Left lobe of liver (tissue), 2 donors: Measurements from ENCODE around the gene SPRR2B. TPM values are rescaled to one million over a fixed set of nuclear protein-coding genes. Genes with fewer than 3 reads are reported as not detected.
"Not testable (repeated sequence)": the region's sequence is repeated elsewhere in the genome, so short reads cannot be mapped to it uniquely, and the experiment has no call there.

Experiments
- ATAC-seq: fragments of 200-7000 bp; cut with Tn5 transposase; one replicate; pipeline ENCODE4 v1.9.1; 2020; ENCODE audit warnings: mild to moderate bottlenecking, moderate library complexity
- DNase-seq: peaks from one replicate; pipeline ENCODE4 v3.0.0-alpha.2; 2020; ENCODE audit warnings: low spot score
- total RNA-seq: library from RNA; stranded (reverse); gene quantifications from one replicate; pipeline ENCODE4 v1.2.1, GENCODE V29; 2021
- donor health status: DM: no; HTN: no; CAD: no; lungs with moderate emphysema.
- donor health status: DM: no; HTN: yes; CAD: no.

SPRR2B gene
- total RNA-seq = not detected

DNA sequence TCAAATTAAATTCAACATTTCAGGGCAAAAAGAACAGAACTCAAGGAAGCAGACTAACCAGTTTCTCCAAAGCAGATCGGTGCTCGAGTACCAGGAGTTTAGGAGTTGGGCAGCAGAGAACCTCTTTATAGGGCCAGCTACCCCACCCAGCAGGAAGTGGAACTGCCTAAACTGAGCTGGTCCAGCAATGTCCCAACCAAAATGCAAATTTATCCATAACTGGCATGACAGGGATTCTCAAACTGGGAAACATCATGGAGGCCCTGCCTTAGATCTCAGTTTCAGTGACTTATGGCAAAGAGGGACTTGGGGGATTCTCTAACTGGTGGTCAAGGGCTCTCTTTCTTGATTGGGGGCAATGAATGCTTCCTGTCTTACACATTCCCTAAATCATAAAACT is at the start of gene SPRR2B:
Gene SPRR2B (minus strand): TSS at position 101 of the 400 bp plus-strand sequence. CDS start 772 bp downstream, outside the sequence.
- ATAC-seq (no peak), DNase-seq (no peak)

DNA sequence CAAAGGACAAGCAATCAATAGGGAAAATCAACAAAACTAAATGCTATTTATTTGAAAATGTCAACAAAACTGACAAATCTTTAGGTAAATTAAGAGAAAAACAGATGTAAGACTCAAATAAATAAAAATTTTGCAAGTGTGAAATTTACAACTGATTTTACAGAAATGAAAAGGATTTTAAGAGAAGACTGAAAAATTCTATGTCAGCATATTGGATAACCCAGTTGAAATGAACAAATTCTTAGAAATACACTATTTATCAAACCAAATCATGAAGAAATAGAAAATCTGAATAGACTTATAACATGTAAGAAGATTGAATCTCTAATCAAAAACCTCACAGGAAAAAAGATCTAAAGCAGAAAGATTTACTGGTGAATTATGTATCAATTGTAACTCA is 49.5 kb upstream of the SPRR2B start:
- ATAC-seq = no peak
- no peak for DNase-seq

DNA sequence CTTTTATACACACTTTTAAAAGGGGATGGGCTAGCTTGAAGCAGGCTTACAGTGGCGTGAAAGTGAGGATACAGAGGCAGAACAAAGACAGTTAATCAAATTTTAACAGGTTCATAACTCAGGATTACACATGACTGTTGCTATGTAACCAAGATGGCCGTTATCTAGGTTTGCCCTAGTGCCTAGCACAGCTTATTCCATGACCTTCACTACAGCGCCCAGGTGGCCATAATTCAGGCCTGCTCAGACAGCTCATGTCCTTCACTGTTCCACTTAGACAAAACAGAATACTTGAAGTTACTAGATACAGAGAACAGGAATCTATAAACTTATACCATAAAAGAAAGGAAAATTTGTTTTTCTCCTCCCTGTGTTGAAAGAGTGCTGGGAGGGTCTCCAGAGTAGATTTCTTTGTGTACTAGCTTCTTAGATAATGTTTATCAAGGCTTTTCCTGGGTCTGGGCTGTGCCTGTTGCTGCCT is 48.1 kb upstream of the SPRR2B start:
- no peak for ATAC-seq
- DNase-seq = no peak

DNA sequence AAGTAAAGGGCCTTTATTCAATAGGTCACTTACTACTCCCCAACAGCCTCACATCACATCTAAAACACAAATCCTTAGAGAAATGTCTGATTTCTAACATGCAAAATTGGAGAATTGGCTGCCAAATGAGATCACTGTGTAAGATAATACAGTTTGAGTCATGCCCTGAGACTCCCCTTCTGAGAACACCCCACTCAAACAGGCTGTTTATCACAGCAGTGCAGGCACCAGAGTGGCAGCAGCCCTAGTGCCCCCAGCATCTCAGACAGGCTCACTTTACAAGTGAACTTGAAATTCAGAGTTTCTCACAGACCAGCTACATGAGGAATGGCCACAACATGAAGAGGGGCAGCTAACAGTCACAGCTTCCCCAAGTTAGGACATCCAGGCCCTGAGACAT is 43.9 kb upstream of the SPRR2B start:
- not testable (repeated sequence) for DNase-seq, ATAC-seq

DNA sequence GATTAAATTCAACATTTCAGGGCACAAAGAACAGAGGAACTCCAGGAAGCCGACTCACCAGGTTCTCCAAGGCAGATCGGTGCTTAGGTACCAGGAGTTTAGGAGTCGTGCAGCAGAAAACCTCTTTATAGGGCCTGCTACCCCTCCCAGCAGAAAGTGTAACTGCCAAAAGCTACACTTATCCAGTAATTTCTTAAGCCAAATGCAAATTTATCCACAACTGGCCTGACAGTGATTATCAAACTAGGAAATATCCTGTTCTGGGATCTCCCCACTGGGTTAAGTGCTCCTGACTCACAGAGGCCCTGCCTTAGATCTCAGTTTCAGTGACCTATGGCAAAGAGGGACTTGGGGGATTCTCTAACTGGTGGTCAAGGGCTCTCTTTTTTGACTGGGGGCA is 42.0 kb upstream of the SPRR2B start, which contains the start of gene SPRR2F:
Gene SPRR2F (minus strand): TSS at position 101 of the 400 bp plus-strand sequence. CDS start 783 bp downstream, outside the sequence.
- DNase-seq (no peak), ATAC-seq (no peak)

DNA sequence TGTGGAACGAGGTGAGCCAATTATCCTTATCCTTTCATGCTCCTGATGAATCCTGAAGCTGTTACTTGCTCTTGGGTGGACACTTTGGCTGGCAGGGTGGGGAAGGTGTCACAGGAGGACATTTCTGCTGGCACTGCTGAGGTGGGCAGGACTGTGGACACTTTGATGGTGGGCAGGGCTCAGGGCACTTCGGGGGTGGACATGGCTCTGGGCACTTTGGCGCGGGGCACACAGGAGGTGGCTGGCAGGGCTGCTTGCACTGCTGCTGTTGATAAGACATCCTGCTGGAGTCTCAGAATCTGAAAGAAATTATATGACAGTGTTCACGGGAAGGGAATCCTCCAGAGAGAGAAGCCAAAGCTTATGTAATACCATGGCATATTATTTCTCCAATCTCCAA is 41.0 kb upstream of the SPRR2B start:
- not testable (repeated sequence) for DNase-seq, ATAC-seq

DNA sequence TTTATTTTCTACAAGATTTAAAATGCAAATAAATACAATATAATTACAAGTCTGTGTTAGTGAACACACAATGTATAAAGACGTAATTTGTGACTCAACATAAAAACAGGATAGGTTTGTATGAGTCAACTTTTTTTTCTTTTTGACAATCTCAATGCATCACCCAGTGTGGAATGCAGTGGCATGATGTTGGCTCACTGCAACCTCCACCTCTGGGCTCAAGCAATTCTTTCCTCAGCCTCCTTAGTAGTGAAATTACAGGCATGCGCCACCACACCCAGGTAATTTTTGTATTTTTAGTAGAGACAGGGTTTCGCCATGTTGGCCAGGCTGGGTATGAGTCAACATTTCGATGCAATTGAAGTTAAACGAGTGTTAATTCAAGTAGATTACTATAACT is 28.8 kb upstream of the SPRR2B start:
- ATAC-seq (no peak), DNase-seq (no peak)

DNA sequence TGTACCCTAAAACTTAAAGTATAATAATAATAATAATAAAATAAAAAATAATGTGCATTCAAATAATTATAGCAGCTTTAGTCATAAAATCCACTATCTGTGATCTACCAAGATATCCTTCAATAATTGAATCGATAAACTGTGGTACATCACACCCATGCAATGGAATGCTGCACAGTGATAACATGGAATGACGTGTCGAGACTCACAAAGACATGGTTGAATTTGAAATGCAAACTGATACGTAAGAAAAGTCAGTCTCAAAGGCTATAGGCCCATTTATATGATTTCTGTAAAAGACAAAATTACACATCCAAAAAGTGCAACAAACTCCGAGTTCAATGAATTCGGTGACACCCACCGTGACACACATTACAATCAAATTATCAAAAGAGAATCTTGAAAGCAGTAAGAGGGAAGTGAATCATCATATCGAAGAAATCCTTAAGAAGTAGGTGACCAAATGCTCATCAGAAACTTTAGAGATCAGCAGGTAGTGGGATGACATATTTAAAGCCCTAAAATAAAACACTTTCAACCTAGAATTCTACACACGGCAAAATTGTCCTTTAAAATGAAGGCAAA is 28.1 kb upstream of the SPRR2B start:
- DNase-seq (no peak), ATAC-seq (no peak)

DNA sequence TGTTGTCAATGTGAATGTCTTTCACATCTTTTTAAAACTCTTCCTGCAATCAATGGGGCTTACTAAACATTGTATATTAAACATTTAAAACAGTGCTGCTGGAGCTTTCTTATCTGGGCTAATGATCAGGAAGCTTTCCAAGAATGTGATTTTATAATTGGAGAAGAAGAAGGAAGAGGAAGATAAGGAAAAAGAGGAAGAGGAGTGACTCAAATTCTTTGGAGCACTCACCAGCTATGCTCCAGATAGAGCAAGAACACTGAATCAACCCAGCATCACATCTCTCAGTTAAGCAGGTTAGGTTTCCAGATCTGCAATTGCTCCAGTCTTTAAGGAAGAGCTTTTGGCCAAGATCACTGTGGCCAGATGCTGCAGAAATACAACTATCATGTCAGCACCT is 24.4 kb upstream of the SPRR2B start:
- no peak for ATAC-seq
- no peak for DNase-seq

DNA sequence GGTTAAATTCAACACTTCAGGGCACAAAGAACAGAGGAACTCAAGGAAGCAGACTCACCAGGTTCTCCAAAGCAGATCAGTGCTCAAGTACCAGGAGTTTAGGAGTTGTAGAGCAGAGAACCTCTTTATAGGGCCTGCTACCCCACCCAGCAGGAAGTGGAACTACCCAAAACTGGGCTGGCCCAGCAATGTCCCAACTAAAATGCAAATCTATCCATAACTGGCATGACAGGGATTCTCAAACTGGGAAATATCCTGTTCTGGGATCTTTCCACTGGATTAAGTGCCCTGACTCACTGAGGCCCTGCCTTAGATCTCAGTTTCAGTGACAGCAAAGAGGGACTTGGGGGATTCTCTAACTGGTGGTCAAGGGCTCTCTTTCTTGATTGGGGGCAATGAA is 23.0 kb upstream of the SPRR2B start, which contains the start of gene SPRR2E:
Gene SPRR2E (minus strand): TSS at position 101 of the 400 bp plus-strand sequence. CDS start 775 bp downstream, outside the sequence.
- DNase-seq = no peak

DNA sequence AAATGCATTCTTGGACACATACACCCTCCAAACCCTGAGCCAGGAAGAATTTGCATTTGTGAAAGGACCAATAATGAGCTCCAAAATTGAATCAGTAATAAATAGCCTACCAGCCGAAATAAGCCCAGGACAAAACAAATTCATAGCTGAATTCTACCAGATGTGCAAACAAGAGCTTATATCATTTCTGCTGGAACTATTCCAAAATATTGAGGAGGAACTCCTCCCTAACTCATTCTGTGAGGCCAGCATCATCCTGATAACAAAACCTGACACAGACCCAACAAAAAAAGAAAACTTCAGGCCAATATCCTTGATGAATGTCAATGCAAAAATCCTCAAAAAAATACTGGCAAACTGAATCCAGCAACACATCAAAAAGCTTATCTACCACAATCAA is 16.2 kb upstream of the SPRR2B start:
- no peak for DNase-seq
- no peak for ATAC-seq

More for the DNA sequence above, 23.0 kb upstream of the SPRR2B start, which contains the start of gene SPRR2E:
- ATAC-seq = no peak

DNA sequence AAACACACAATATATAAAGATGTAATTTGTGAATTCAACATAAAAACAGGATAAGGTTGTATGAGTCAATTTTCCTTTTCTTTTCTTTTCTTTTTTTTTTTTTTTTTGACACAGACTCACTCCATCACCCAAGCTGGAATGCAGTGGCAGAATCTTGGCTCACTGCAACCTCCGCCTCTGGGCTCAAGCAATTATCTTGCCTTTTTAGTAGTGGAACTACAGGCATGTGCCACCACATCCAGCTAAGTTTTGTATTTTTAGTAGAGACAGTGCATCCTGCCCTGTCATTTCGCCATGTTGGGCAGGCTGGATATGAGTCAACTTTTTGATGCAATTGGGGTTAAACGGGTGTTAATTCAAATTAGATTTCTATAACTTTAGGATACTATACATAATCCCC is 10.3 kb upstream of the SPRR2B start:
- DNase-seq (no peak), ATAC-seq (no peak)

DNA sequence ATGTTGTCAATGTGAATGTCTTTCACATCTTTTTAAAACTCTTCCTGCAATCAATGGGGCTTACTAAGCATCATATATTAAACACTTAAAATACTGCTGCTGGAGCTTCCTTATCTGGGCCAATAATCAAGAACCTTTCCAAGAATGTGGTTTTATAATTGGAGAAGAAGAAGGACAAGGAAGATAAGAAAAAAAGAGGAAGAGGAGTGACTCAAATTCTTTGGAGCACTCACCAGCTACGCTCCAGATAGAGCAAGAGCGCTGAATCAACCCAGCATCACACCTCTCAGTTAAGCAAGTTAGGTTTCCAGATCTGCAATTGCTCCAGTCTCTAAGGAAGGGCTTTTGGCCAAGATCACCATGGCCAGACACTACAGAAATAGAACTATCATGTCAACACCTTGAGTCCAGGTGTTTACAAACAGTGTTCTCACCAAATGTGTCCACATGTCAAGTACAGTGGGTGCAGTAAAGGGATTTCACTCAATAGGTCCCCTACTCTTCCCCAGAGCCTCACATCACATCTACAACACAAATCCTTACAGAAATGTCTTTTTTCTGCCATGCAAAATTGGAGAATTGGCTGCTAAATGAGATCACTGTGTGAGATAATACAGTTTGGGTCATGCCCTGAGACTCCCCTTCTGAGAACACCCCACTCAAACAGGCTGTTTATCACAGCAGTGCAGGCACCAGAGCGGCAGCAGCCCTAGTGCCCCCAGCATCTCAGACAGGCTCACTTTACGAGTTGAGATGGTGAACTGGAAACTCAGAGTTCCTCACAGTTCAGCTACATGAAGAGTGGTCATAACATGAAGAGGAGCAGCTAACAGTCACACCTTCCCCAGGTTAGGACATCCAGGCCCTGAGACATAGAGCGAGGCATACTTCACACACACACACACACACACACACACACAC is 1.7 kb upstream of the SPRR2B start:
- no peak for ATAC-seq

DNA sequence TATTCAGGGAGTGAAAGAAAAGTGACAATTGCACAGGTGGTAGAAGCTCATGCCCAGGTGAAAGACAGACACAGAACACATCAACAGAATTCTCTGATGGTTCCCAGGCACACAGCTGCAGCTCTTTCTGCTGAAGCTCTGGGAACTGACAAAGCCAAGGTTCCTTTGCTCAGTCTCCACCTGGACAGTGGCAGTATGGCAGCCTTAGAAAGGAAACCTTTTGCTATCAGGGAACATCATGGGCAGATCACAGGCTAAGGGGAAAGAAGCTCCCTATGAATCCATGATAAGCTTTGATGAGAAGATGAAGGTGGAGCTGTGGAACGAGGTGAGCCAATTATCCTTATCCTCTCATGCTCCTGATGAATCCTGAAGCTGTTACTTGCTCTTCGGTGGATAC is 1.2 kb downstream of the SPRR2B start:
- DNase-seq (no peak), ATAC-seq (no peak)

More for the DNA sequence above, 1.7 kb upstream of the SPRR2B start:
- no peak for DNase-seq

DNA sequence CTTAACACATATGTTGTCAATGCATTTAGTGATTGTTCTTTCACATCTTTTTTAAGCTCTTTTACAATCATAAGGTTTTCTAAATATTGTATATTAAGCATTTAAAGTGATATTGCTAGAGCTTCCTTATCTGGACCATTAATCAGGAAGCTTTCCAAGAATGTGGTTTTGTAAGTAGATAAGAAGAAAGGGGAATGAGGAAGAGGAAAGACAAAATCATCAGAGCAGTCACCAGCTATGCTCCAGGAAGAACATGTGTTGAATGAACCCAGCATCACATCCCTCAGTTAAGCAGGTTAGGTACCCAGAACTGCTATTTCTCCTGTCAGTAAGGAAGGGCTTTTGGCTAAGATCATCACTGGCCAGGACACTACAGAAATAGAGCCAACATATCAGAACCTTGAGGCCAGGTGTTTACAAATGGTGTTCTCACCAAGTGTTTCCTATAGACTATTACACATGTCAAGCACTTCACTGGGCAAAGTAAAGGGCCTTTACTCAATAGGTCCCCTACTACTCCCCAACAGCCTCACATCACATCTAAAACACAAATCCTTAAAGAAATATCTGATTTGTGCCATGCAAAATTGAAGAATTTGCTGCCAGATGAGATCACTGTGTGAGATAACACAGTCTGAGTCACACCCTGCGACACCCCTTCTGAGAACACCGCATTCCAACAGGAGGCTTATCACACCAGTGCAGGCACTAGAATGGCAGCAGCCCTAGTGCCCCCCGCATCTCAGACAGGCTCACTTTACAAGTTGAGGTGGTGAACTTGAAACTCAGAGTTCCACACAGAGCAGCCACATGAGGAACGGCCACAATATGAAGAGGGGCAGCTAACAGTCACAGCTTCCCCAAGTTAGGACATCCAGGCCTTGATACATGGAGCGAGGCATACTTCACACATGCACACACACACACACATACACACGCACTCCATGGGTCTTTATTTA is 12.3 kb downstream of the SPRR2B start:
- DNase-seq (no peak), ATAC-seq (no peak)

DNA sequence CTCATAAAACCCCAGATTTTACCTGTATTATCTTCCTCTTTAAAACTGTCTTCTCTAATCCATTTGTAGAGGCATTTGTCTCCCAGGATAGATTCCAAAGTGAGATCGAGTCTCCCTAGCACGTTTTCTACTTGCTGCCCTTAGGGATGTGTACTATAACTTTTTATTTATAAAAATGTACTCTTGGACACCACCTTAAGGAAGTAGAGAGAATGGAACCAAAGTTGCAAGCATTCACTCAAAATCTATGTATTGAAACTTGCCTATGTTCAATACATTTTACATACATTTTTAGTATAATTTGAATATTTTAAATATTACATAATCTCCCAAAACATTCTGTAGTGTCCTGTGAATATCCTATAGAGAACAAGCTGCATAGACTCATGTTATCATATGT is 13.3 kb downstream of the SPRR2B start:
- no peak for DNase-seq
- ATAC-seq = no peak

DNA sequence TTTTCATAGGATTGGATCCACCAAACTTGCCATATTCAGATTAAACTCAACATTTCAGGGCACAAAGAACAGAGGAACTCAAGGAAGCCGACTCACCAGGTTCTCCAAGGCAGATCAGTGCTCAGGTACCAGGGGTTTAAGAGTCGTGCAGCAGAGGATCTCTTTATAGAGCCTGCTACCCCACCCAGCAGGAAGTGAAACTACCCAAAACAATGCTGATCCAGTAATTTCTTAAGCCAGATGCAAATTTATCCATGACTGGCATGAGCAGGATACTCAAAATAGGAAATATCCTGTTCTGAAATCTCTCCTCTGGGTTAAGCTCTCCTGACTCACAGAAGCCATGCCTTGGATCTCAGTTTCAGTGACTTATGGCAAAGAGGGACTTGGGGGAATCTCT is 14.0 kb downstream of the SPRR2B start, which contains the start of gene SPRR2A:
Gene SPRR2A (minus strand): TSS at position 138 of the 400 bp plus-strand sequence. CDS start 777 bp downstream, outside the sequence.
- no peak for DNase-seq
- no peak for ATAC-seq

DNA sequence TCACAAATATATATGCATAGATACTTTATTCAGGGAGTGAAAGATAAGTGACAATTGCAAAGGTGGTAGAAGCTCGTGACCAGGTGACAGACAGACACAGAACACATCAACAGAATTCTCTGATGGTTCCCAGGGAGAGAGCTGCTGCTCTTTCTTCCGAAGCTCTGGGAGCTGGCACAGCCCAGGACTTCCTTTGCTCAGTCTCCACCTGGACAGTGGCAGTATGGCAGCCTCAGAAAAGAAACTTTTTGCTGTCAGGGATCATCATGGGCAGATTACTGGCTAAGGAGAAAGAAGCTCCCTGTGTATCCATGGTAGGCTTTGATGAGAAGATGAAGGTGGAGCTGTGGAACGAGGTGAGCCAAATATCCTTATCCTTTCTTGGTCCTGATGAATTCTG is 15.3 kb downstream of the SPRR2B start:
- not testable (repeated sequence) for ATAC-seq, DNase-seq

DNA sequence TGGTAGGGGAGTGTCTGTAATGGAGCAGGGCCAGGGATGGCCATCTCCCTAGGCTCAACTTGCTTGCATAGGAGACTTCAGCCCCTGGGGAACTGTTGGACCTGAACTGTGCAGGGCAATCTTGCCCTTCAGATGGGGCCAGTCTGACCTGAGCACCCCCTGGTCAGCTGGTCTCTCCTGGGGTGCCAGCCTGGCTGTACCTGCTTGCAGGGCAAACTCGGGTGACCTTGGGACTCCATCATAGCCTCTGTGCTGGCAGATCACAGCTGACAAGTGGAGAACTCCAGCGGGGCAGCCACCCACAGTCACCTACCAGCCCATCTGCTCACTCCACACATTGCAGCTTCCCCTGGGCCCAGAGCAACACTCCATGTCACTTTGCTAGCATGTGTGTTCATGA is 22.2 kb downstream of the SPRR2B start:
- DNase-seq (no peak), ATAC-seq (no peak)

DNA sequence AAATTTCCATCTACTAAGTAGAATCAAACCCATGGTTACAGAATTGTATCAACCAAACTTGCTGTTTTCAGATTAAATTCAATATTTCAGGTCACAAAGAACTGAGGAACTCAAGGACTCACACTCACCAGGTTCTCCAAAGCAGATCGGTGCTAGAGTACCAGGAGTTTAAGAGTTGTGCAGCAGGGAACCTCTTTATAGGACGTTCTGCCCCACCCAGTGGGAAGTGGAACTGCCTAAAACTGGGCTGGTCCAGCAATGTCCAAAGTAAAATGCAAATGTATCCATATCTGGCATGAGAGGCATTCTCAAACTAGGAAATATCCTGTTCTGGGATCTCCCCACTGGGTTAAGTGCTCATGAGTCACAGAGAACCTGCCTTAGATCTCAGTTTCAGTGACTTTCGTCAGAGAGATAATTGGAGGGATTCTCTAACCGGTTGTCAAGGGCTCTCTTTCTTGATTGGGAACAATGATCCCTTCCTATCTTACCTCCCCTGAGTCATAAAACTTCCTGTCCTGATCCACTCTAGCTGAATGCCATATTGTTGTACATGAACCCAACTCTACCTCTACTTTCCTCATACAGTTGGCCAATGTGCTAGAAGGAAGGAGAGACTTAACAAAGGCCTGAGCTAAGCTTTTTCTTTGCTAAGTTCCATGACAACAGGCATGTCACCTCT is 30.3 kb downstream of the SPRR2B start, which contains the start of gene SPRR2D:
Gene SPRR2D (minus strand): TSS at position 171 of the 682 bp plus-strand sequence. CDS start 774 bp downstream, outside the sequence.
- ATAC-seq (no peak), DNase-seq (no peak)
